ENCODE results near the gene TMEM132E.

The TMEM132E gene

GRCh38 chr17:34569591-34569990, 9.8 kb upstream of the TMEM132E start:
- no peak for DNase-seq

- DNase-seq, result no peak
Observed at GRCh38 chr17:34570506-34570905, 8.9 kb upstream of the TMEM132E start.

GRCh38 chr17:34571428-34572130, 7.8 kb upstream of the TMEM132E start:
- no peak for DNase-seq

GRCh38 chr17:34572483-34572882, 6.9 kb upstream of the TMEM132E start:
- DNase-seq, result no peak

- no peak for DNase-seq
Observed at GRCh38 chr17:34575182-34575581, 4.2 kb upstream of the TMEM132E start.

GRCh38 chr17:34578016-34578415, 1.4 kb upstream of the TMEM132E start:
- no peak for DNase-seq

- no peak for DNase-seq
Observed at GRCh38 chr17:34578656-34579016, 746 bp upstream of the TMEM132E start.

- DNase-seq, result no peak
Observed at GRCh38 chr17:34579979-34580684, 750 bp downstream of the TMEM132E start.

- DNase-seq, result no peak
Observed at GRCh38 chr17:34580685-34581445, 1.5 kb downstream of the TMEM132E start.

- DNase-seq, result no peak
Observed at GRCh38 chr17:34581446-34582184, 2.2 kb downstream of the TMEM132E start.

GRCh38 chr17:34582185-34582900, 3.0 kb downstream of the TMEM132E start:
- DNase-seq, result no peak

GRCh38 chr17:34582901-34583245, 3.5 kb downstream of the TMEM132E start:
- DNase-seq, result no peak

- DNase-seq, result no peak
Observed at GRCh38 chr17:34584805-34585416, 5.5 kb downstream of the TMEM132E start.

- DNase-seq, result no peak
Observed at GRCh38 chr17:34586346-34586846, 7.0 kb downstream of the TMEM132E start.

GRCh38 chr17:34588266-34588665, 8.9 kb downstream of the TMEM132E start:
- DNase-seq, result no peak

GRCh38 chr17:34589120-34589965, 10.0 kb downstream of the TMEM132E start:
- DNase-seq, result no peak

- no peak for DNase-seq
Observed at GRCh38 chr17:34592002-34592401, 12.6 kb downstream of the TMEM132E start.

- no peak for DNase-seq
Observed at GRCh38 chr17:34596920-34597319, 17.5 kb downstream of the TMEM132E start.

GRCh38 chr17:34598161-34598776, 18.9 kb downstream of the TMEM132E start:
- no peak for DNase-seq

- no peak for DNase-seq
Observed at GRCh38 chr17:34601416-34601815, 22.0 kb downstream of the TMEM132E start.
